Activated T-cell treated with anti-CD3 and anti-CD28 coated beads, Interleukin-2, amount 50 U/mL, for 72 hours (primary cell): ENCODE data around the gene ASIC1. TPM values are rescaled to one million over a fixed set of nuclear protein-coding genes. Genes with fewer than 3 reads are reported as not detected.
A peak's percentile ranks its signal among the peaks of the same experiment; 100 is the strongest.

Source experiments
- ATAC-seq, 2 donors: fragments of 150-1000 bp; cut with Tn5 transposase; replicated peaks in 1 of 2; 2 replicates each; pipeline ENCODE4 v1.10.0; 2021; ENCODE audit warnings: moderate library complexity in 2 of 2, mild to moderate bottlenecking in 1 of 2
- DNase-seq, 2 donors: peaks; one replicate each; pipeline ENCODE4 v3.0.0; 2021 to 2022; ENCODE audit warnings: mixed read lengths in 1 of 2
- H3K27ac Mint-ChIP-seq: one replicate; pipeline ENCODE4 v1.8.0; 2022; ENCODE audit warnings: mild to moderate bottlenecking, moderate library complexity, mixed read lengths
- H3K27me3 Mint-ChIP-seq: one replicate; pipeline ENCODE4 v1.8.0; 2022; ENCODE audit warnings: low read depth, mixed read lengths
- H3K36me3 Mint-ChIP-seq, 2 donors: one replicate each; pipeline ENCODE4 v1.8.0; 2022; ENCODE audit warnings: mixed read lengths in 2 of 2, mild to moderate bottlenecking in 1 of 2; ENCODE audit not compliant: insufficient read depth in 2 of 2
- H3K4me1 Mint-ChIP-seq: one replicate; pipeline ENCODE4 v1.8.0; 2022; ENCODE audit warnings: low read depth, mixed read lengths
- H3K4me3 Mint-ChIP-seq, 2 donors: one replicate each; pipeline ENCODE4 v1.8.0; 2022; ENCODE audit warnings: mild to moderate bottlenecking in 2 of 2, mixed read lengths in 2 of 2, moderate library complexity in 2 of 2
- H3K9me3 Mint-ChIP-seq, 2 donors: one replicate each; pipeline ENCODE4 v1.8.0; 2022; ENCODE audit warnings: mixed read lengths in 2 of 2
- total RNA-seq, 2 donors: library from RNA; stranded (reverse); gene quantifications; one replicate each; pipeline ENCODE4 v1.2.3, GENCODE V29; 2022

ASIC1 gene
- total RNA-seq, 2 donors from 2014 or later = 5.8 to 12.4 TPM

DNA sequence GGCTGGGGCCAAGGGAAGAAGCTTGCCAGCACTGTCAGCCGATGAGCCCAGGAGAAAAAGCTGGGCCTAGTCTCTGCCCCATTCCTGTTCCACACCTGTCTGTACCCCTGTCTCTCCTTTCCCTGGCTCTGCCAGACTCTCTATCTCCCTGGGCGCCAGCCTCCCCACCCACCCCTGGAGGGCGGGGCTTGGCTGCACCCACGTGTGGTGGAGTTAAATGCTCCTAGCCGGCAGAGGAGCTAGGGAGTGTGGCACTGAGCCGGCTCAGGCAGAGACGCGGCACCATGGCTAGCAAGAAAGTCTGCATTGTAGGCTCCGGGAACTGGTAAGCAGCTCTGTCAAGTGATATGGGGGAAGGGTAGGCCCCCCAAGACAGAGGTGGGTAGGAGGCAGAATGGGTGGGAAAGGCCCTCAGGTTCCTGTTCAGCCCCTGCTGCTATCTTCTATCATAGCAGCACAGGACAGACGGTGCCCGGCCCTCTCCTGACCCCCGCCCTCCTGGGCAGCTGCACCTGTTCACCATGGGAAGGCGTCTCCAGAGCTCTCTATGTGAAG is 46.4 kb downstream of the ASIC1 start, which contains the start of gene GPD1:
TSS of gene GPD1 (plus strand) at position 242 of the 555 bp plus-strand sequence. CDS start at position 285, 43 bp downstream.
- Mint-ChIP-seq H3K4me1 (peaks cover 5% of the 10 kb centered on the region), H3K9me3 (no peaks in the 10 kb centered on the region), H3K4me3 (no peak within 1 kb of the TSS), H3K27me3 (peaks cover 7% of the 10 kb centered on the region), H3K36me3 (peaks cover 0 to 6% of the 10 kb centered on the region in 2 donors), H3K27ac (peak within 1 kb of the TSS; percentile 0)
- peak; percentile 52 to 54 for ATAC-seq
- peak; percentile 29 to 31 for DNase-seq

DNA sequence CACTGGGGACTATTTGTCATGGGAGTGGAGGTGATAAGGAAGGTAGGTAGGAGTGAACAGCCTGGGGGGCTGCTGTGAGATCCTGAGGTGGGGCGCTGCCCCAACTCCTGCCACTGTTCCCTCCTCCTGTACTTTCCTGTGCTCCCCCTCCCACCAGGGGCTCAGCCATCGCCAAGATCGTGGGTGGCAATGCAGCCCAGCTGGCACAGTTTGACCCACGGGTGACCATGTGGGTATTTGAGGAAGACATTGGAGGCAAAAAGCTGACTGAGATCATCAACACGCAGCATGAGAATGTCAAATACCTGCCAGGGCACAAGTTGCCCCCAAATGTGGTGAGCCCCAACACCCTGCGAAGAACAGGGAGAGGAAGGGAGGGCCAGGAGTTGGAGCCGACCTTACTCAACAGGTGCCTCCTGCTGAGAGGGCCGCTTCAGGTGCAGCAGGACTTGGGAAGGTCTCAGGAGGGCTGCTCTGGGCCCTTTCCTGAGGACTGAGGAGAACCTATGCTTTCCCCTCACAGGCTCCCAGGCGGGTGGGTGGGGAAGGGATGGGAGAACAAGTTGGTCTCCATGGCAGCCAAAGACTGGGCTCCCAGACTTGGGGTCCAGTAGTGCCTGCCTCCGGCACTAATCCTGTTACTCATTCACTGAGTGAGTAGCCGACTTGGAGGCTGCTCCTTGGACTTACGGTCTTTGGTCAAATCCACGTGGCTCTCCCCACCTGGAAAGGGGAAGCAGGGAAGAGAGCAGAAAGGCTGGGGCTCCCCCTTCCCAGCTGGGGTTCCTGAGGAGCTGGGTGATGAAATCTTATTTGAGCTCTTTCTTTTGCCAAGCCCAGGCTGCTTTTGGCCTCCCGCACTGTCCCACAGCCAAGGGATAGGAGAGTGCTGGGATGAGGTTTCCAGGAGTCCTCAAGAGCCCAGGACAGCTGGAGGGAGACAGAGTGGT is 47.3 kb downstream of the ASIC1 start:
- H3K27me3 Mint-ChIP-seq = peaks cover 7% of the 10 kb centered on the region
- no peak overlapping the region for H3K4me3 Mint-ChIP-seq
- DNase-seq = no peak
- H3K9me3 Mint-ChIP-seq = no peaks in the 10 kb centered on the region
- H3K27ac Mint-ChIP-seq = no peak overlapping the region
- no peak for ATAC-seq
- peaks cover 0 to 4% of the 10 kb centered on the region in 2 donors for H3K36me3 Mint-ChIP-seq
- peaks cover 5% of the 10 kb centered on the region for H3K4me1 Mint-ChIP-seq

DNA sequence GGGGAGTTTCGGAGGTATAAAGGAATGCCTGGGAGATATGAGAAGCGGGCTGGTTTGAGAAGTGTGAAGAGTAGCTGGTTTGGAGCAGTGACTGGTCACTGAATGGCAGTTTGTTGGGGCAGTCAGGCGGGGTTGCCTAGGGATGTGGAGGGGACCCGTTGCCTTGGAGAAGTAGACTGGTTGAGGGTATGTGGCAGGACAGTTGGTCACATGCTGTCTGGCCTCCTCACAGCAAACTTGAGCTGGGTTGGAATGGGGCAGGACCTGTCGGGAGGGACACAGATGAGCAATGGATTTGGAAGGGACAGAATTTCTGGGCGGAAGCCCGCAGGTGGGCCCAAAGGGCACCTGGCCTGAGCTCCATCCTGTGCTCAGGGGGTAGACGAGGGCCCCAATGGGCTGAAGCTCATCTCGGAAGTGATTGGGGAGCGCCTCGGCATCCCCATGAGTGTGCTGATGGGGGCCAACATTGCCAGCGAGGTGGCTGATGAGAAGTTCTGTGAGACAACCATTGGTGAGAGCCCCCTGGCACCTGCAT is 48.6 kb downstream of the ASIC1 start:
- no peak overlapping the region for H3K27ac Mint-ChIP-seq
- H3K4me3 Mint-ChIP-seq = no peak overlapping the region
- ATAC-seq (no peak), DNase-seq (no peak)
- peaks cover 7% of the 10 kb centered on the region for H3K27me3 Mint-ChIP-seq
- H3K4me1 Mint-ChIP-seq = peaks cover 15% of the 10 kb centered on the region
- no peaks in the 10 kb centered on the region for H3K36me3 Mint-ChIP-seq
- H3K9me3 Mint-ChIP-seq = no peaks in the 10 kb centered on the region

DNA sequence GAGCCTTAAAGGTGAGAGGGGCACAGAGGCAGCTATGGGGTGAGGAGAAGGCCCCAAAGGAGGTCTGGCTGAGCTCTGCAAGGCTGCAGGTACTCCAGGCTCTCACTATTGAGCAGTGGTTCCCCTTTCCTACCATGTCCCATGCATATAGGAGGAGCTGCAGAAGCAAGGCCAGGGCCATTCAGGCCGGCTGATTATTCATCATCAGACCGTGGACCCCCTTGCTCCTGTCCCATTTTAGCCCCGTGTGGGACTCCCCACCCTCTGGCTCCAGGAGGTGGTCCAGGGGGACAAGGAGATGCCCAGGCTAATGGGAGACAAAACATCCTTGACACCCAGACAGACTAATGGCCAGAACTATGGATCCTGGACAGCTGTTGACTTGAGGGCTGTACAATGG is 49.5 kb downstream of the ASIC1 start:
- no peak for ATAC-seq
- Mint-ChIP-seq H3K4me3 (no peak overlapping the region), H3K4me1 (peaks cover 22% of the 10 kb centered on the region), H3K9me3 (no peaks in the 10 kb centered on the region), H3K36me3 (no peaks in the 10 kb centered on the region), H3K27me3 (peaks cover 7% of the 10 kb centered on the region), H3K27ac (no peak overlapping the region)
- DNase-seq = no peak

DNA sequence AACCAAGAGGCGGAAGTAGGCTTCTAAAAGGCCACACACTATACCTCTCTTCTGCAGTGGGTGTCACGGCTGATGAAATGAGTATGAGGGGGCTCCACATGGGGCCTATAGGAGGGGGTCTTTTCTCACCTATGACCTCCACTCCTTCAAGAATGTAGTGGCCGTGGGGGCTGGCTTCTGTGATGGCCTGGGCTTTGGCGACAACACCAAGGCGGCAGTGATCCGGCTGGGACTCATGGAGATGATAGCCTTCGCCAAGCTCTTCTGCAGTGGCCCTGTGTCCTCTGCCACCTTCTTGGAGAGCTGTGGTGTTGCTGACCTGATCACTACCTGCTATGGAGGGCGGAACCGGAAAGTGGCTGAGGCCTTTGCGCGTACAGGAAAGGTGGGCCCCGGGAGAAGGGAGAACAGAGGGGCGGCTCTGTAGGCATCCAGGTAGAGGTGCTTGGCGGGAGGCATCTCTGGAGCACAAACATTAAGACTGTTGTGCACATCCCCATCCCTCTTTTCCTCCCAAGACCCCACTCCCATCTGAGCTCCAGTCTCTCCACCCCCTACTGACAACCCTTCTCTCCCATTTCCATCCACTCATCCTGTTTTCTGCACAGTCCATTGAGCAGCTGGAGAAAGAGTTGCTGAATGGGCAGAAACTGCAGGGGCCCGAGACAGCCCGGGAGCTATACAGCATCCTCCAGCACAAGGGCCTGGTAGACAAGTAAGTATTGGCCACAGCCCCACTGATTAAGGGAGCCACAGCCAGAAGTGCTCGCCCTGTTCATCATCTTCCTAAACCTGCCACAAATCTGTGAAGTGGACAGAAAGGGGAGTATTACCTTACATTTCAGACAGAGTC is 50.2 kb downstream of the ASIC1 start:
- Mint-ChIP-seq H3K27me3 (peaks cover 7% of the 10 kb centered on the region), H3K4me3 (no peak overlapping the region), H3K4me1 (peaks cover 22% of the 10 kb centered on the region), H3K27ac (no peak overlapping the region), H3K36me3 (peaks cover 4% of the 10 kb centered on the region in 2 donors), H3K9me3 (no peaks in the 10 kb centered on the region)
- ATAC-seq (no peak), DNase-seq (no peak)

DNA sequence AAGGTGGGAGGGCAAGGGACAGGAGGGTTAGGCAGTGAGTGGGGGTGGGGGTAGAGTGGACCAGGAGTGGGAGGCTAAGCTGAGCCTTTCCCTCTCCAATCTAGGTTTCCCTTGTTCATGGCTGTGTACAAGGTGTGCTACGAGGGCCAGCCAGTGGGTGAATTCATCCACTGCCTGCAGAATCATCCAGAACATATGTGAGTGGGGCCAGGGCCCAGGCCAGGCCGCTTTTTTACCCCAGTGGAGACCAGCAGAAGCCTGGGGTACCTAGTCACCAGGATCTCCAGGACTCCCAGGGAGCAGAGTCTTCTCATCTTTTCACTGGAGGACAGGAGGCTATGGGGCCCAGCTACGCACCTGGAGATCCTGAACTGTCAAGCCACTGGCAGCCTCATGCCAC is 51.9 kb downstream of the ASIC1 start:
- Mint-ChIP-seq H3K9me3 (no peaks in the 10 kb centered on the region), H3K27me3 (peaks cover 7% of the 10 kb centered on the region), H3K4me1 (peaks cover 27% of the 10 kb centered on the region)

DNA sequence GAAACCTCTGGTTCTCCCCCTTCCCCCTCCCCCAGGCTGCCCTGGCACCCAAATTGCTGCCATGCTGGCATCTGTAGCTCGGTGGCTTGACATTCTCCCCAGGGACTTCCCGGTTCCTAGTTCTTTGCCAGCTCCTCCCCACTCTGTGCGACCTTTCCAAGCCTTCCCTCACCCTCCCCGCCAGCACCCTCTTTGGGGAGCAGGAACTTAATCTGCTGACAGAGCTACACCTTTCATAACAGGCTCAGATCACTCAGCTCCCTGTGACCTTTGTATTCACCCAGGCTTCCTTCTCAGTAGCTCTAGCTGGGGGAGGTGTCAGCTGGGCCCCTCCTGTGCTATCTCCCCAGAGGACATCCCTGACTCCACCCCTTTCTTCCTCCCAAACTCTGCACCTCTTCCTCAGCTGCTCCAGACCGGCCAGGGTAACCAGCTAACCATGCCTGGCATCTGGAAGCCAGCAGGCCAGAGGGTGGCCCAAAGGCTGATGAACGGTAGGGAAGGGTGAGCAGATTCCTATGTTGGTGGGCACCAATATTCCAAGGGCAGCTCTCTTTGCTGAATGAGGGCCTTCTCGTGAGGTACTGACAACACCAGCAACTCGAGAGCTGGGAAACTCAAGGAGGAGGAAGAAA is 52.8 kb downstream of the ASIC1 start:
- no peak for ATAC-seq
- no peaks in the 10 kb centered on the region for H3K9me3 Mint-ChIP-seq
- peak overlapping the region; percentile 25 to 64 for H3K4me3 Mint-ChIP-seq
- peaks cover 29% of the 10 kb centered on the region for H3K4me1 Mint-ChIP-seq
- H3K27me3 Mint-ChIP-seq = peaks cover 7% of the 10 kb centered on the region
- H3K36me3 Mint-ChIP-seq = peaks cover 6 to 8% of the 10 kb centered on the region in 2 donors
- DNase-seq = no peak
- peak overlapping the region; percentile 4 for H3K27ac Mint-ChIP-seq

More for the DNA sequence above, 51.9 kb downstream of the ASIC1 start:
- ATAC-seq (no peak), DNase-seq (no peak)
- Mint-ChIP-seq H3K36me3 (peaks cover 4 to 6% of the 10 kb centered on the region in 2 donors), H3K4me3 (no peak overlapping the region), H3K27ac (no peak overlapping the region)

DNA sequence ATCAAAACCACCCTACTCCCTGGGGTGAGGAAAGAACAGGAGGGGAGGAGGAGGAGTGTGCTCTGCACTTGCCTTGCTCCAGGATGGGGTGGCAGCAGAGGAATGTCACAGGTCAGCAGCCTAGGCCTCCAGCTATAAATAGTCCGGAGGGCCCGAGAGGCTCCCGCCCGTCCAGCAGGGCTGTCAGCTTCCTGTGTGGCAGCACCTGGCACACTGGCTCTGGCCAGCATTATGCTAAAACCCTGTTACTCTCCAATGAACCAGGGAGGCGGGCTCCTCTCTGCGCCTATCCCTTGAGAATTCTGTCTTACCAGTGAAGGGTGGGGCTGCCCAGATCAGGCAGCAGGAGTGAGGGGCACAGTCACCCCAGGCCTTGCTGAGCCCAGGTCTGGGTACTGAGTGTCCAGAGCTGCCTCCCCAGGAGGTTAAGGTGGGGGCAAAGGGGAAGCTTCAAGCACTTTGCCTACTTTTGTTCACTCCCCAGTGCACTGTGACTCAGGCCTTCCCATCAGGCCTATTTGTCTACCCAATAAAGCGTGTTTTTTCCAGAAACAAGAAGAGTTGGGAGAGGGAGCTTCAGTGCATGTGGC is 53.5 kb downstream of the ASIC1 start:
- Mint-ChIP-seq H3K4me1 (peaks cover 35% of the 10 kb centered on the region), H3K36me3 (peaks cover 6 to 13% of the 10 kb centered on the region in 2 donors), H3K4me3 (peak overlapping the region; percentile 92 to 98), H3K27me3 (peaks cover 2% of the 10 kb centered on the region), H3K9me3 (no peaks in the 10 kb centered on the region), H3K27ac (no peak overlapping the region)
- ATAC-seq (no peak), DNase-seq (no peak)

DNA sequence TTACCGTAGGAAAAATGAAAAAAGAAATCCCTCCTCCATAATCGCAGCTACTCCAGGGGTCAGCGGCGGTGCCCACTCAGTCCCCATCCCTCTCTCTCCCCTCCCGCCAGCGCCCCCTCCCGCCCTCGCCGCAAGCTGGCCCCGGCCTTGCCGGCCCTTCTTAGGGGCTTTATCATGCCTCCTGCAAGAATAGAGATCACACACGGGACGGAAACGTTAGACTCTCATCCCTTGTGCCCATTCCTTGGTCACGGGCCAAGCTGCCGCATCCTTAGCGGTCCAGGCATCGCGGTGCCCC is 53.9 kb downstream of the ASIC1 start:
- peak in 1 of 2 donors; percentile 0 for ATAC-seq
- Mint-ChIP-seq H3K27ac (peak overlapping the region; percentile 88), H3K27me3 (no peaks in the 10 kb centered on the region)

DNA sequence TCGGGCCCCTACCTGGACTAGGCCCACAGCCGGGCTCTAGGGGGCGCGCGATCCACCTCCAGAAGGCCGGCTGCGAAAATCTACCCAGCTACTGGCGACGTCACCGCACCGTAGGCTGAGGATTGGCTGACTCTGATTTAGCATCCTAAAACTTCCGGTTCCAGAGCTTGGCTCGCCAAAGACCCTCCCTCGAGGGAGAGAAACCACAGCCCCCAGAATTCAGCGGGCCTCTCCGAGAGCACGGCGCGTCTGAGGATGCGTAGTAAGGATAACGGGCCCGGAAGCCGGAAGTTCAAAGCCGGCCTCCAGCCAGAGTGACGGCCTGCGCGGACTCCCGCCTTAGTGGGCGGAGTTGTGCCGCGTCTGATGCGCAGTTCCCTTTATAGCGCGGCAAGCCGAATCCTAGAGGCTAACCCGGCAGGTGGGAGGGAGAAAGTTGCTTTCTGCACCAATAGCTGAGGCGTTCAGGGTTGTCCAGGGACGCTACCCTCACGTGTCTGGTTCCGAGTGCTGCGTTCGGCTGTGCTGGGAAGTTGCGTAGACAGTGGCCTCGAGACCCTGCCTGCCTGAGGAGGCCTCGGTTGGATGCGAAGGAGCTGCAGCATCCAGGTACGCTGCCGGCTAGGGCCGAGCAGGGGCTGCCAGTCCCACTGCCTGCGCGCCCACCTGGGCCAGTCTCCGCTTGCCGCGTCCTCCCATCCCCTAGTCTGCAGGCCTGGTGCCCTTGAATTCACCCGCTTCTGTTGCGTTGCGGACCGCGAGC is 54.5 kb downstream of the ASIC1 start, which contains the start of gene COX14:
TSS of gene COX14 (plus strand) at position 544 of the 763 bp plus-strand sequence. CDS start 7,808 bp downstream, outside the sequence.
- peaks cover 6 to 14% of the 10 kb centered on the region in 2 donors for H3K36me3 Mint-ChIP-seq
- peak; percentile 99 for DNase-seq
- peak; percentile 89 to 90 for ATAC-seq
- H3K4me3 Mint-ChIP-seq = peak within 1 kb of the TSS; percentile 92 to 98
- H3K9me3 Mint-ChIP-seq = no peaks in the 10 kb centered on the region
- H3K27me3 Mint-ChIP-seq = no peaks in the 10 kb centered on the region
- peak within 1 kb of the TSS; percentile 88 for H3K27ac Mint-ChIP-seq
- peaks cover 46% of the 10 kb centered on the region for H3K4me1 Mint-ChIP-seq

More for the DNA sequence above, 53.9 kb downstream of the ASIC1 start:
- Mint-ChIP-seq H3K9me3 (no peaks in the 10 kb centered on the region), H3K36me3 (peaks cover 6 to 14% of the 10 kb centered on the region in 2 donors), H3K4me3 (peak overlapping the region; percentile 92 to 98), H3K4me1 (peaks cover 40% of the 10 kb centered on the region)
- no peak for DNase-seq

DNA sequence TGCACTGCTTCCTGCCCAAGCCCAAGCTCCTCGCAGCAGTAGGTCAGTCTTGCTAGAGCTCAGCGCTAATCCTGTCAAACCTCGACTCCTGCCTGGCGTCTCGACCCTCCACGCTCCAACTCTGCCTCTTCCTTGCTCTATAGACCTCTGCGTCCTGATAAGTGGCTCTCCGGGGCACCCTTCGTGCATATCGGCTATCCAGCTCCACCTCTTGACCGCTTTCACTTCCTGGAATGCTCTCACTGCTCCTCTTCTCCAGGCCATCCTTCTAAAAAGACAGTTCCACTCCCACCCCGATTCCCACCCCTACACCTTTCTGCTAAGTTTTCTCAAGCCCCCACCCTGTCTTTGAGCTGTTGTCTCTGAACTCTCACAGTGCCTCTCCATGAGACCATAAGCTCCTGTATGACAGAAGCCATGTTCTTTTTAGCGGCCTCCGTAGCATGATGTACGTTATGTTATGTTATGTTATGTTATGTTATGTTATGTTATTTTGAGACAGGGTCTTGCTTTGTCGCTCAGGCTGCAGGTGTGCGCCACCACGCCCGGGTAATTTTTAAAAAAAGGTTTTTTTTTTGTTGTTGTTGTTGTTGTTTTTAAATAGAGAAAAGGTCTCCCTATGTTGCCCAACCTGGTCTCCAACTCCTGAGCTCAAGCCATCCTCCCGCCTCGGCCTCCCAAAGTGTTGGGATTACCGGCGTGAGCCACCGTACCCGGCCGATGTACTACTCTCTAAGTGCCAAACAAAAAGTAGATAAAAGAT is 55.2 kb downstream of the ASIC1 start:
- Mint-ChIP-seq H3K4me1 (peaks cover 51% of the 10 kb centered on the region), H3K4me3 (peak overlapping the region; percentile 92 to 98), H3K9me3 (no peaks in the 10 kb centered on the region), H3K36me3 (peaks cover 6 to 14% of the 10 kb centered on the region in 2 donors), H3K27ac (peak overlapping the region; percentile 86), H3K27me3 (no peaks in the 10 kb centered on the region)
- no peak for DNase-seq
- no peak for ATAC-seq
